Colon (tissue), 2 donors: ENCODE data around the gene CHCHD3.
A peak's percentile ranks its signal among the peaks of the same experiment; 100 is the strongest.
"Not testable (repeated sequence)": the region's sequence is repeated elsewhere in the genome, so short reads cannot be mapped to it uniquely, and the experiment has no call there.

ENCODE experiments used
- FAIRE-seq: peaks from 2 replicates; lab custom pipeline; 2012; peaks lifted over from hg19 to GRCh38; lab: Jason Lieb, UNC
- donor health status: control.
- donor health status: control.

The CHCHD3 gene

GRCh38 chr7:133044722-133045473 lies 37.0 kb downstream of the CHCHD3 start:
- no peak for FAIRE-seq

GRCh38 chr7:133040674-133041073 lies 41.2 kb downstream of the CHCHD3 start:
- no peak for FAIRE-seq

- no peak for FAIRE-seq
Observed at GRCh38 chr7:133040178-133040577, 41.7 kb downstream of the CHCHD3 start.

- no peak for FAIRE-seq
Observed at GRCh38 chr7:133039614-133040013, 42.3 kb downstream of the CHCHD3 start.

- no peak for FAIRE-seq
Observed at GRCh38 chr7:133036289-133036688, 45.6 kb downstream of the CHCHD3 start.

GRCh38 chr7:133035240-133035639 lies 46.6 kb downstream of the CHCHD3 start:
- not testable (repeated sequence) for FAIRE-seq

GRCh38 chr7:133030346-133030745 lies 51.5 kb downstream of the CHCHD3 start:
- no peak for FAIRE-seq

GRCh38 chr7:133029463-133029862 lies 52.4 kb downstream of the CHCHD3 start:
- no peak for FAIRE-seq

GRCh38 chr7:133027397-133027796 lies 54.5 kb downstream of the CHCHD3 start:
- no peak for FAIRE-seq

- FAIRE-seq = no peak
Observed at GRCh38 chr7:133026210-133026859, 55.6 kb downstream of the CHCHD3 start.

GRCh38 chr7:133025056-133025455 lies 56.8 kb downstream of the CHCHD3 start:
- peak; percentile 62 for FAIRE-seq

- FAIRE-seq = no peak
Observed at GRCh38 chr7:133024596-133024995, 57.3 kb downstream of the CHCHD3 start.

- no peak for FAIRE-seq
Observed at GRCh38 chr7:133023370-133024071, 58.4 kb downstream of the CHCHD3 start.

GRCh38 chr7:133022661-133023060 lies 59.2 kb downstream of the CHCHD3 start:
- no peak for FAIRE-seq

- no peak for FAIRE-seq
Observed at GRCh38 chr7:133021196-133021595, 60.7 kb downstream of the CHCHD3 start.

- no peak for FAIRE-seq
Observed at GRCh38 chr7:133020496-133020895, 61.4 kb downstream of the CHCHD3 start.

GRCh38 chr7:133019590-133019989 lies 62.3 kb downstream of the CHCHD3 start:
- no peak for FAIRE-seq

- no peak for FAIRE-seq
Observed at GRCh38 chr7:133016604-133017003, 65.3 kb downstream of the CHCHD3 start.

- FAIRE-seq = no peak
Observed at GRCh38 chr7:133015888-133016287, 66.0 kb downstream of the CHCHD3 start.

- no peak for FAIRE-seq
Observed at GRCh38 chr7:133011746-133012145, 70.1 kb downstream of the CHCHD3 start.

GRCh38 chr7:133009426-133010252 lies 72.3 kb downstream of the CHCHD3 start:
- FAIRE-seq = no peak

- no peak for FAIRE-seq
Observed at GRCh38 chr7:133007961-133008360, 73.9 kb downstream of the CHCHD3 start.
